GM18868 (cell line): ENCODE results near the gene INTS11.

ENCODE experiments used
- ATAC-seq: cut with Tn5 transposase; IDR thresholded peaks from one replicate; pipeline ENCODE4 v1.9.1; 2021; ENCODE audit warnings: mild to moderate bottlenecking, moderate library complexity; ENCODE audit not compliant: unreplicated experiment

Gene INTS11

GRCh38 chr1:1345384-1345783, 20.9 kb upstream of the INTS11 start:
- ATAC-seq, result no peak

GRCh38 chr1:1344655-1345361, 20.3 kb upstream of the INTS11 start:
- no peak for ATAC-seq

- ATAC-seq, result no peak
These were observed 19.5 kb upstream of the INTS11 start for GRCh38 chr1:1343811-1344421.

- ATAC-seq, result no peak
These were observed 18.2 kb upstream of the INTS11 start for GRCh38 chr1:1342584-1343115.

- ATAC-seq, result no peak
These were observed 17.7 kb upstream of the INTS11 start for GRCh38 chr1:1342061-1342562.

- ATAC-seq, result no peak
These were observed 17.1 kb upstream of the INTS11 start for GRCh38 chr1:1341549-1342021.

GRCh38 chr1:1340791-1341548, 16.5 kb upstream of the INTS11 start:
- ATAC-seq, result no peak

- no peak for ATAC-seq
These were observed 15.7 kb upstream of the INTS11 start for GRCh38 chr1:1340185-1340584.

GRCh38 chr1:1338278-1338677, 13.8 kb upstream of the INTS11 start:
- no peak for ATAC-seq

GRCh38 chr1:1337793-1338147, 13.3 kb upstream of the INTS11 start:
- ATAC-seq, result no peak

GRCh38 chr1:1336931-1337792, 12.7 kb upstream of the INTS11 start:
- no peak for ATAC-seq

GRCh38 chr1:1336446-1336845, 12.0 kb upstream of the INTS11 start:
- ATAC-seq, result no peak

GRCh38 chr1:1335792-1336248, 11.4 kb upstream of the INTS11 start:
- no peak for ATAC-seq

GRCh38 chr1:1335283-1335682, 10.8 kb upstream of the INTS11 start:
- no peak for ATAC-seq

- no peak for ATAC-seq
These were observed 10.4 kb upstream of the INTS11 start for GRCh38 chr1:1334835-1335234.

GRCh38 chr1:1333551-1334241, 9.2 kb upstream of the INTS11 start:
- ATAC-seq, result no peak

GRCh38 chr1:1332774-1333480, 8.5 kb upstream of the INTS11 start:
- no peak for ATAC-seq

GRCh38 chr1:1332031-1332755, 7.7 kb upstream of the INTS11 start:
- ATAC-seq, result no peak
